ENCODE measurements around the gene MAD1L1.
"Not testable (repeated sequence)": the region's sequence is repeated elsewhere in the genome, so short reads cannot be mapped to it uniquely, and the experiment has no call there.

MAD1L1 gene

DNA sequence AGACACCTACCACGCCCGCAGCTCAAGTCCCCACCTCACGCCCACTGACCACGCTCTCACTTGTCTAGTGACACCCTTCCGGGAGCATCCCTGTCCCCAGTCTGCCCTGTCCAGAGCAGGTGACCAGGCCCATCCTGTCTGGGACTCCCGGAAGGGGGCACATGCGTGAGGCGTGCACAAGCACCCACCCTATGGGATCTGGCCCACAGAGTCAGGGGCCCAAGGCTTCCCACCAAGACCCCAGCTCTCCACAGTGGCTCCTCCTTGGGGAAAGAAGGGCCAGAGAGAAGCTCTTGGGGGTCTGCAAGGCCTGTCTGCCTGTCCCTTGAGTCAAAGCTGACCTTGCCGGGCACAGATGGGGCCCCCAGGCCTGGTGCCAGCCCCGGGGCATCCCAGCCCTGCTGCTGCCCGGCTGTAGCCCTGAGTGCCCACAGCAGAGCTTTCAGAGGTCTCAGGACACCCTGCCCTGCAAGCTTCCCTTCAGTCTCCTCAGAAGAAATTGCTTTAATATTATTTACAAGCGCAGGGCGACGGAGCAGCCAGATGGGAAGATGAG, 367.7 kb downstream of the MAD1L1 start:
- DNase-seq = no peak

- no peak for DNase-seq
Observed at GRCh38 chr7:1864161-1864940, 368.4 kb downstream of the MAD1L1 start.

- no peak for DNase-seq
Observed at GRCh38 chr7:1863091-1863900, 369.4 kb downstream of the MAD1L1 start.

GRCh38 chr7:1862560-1862959, 370.2 kb downstream of the MAD1L1 start:
- DNase-seq = no peak

DNA sequence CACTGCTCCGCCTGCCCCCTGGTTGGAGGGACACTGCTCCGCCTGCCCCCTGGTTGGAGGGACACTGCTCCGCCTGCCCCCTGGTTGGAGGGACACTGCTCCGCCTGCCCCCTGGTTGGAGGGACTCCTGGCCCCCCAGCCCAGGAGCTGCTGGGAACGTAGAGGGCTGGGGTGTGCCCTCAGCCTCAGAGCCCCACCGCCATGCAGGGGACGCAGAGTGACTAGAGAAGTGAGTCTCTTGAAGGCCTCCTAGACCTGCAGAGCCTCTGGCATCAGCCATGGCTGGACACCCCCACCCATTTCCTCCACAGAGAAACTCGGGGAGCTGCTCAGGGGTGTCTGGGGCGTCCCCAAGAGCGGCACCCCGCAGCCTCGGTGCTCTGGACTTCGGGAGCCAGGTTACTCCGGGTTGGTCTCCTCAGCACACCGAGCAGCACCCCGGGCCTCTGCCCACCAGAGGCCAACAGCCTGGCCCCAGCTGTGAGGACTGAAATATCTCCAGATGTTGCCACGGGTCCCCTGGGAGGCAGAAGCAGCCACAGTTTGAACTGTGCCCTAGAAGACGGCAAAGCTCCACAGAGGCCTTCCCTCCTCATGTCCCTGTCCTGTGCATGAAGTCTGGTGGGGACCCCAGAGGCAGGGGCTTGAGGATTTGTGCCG, 370.8 kb downstream of the MAD1L1 start:
- DNase-seq = no peak

GRCh38 chr7:1860881-1861798, 371.6 kb downstream of the MAD1L1 start:
- not testable (repeated sequence) for DNase-seq

DNA sequence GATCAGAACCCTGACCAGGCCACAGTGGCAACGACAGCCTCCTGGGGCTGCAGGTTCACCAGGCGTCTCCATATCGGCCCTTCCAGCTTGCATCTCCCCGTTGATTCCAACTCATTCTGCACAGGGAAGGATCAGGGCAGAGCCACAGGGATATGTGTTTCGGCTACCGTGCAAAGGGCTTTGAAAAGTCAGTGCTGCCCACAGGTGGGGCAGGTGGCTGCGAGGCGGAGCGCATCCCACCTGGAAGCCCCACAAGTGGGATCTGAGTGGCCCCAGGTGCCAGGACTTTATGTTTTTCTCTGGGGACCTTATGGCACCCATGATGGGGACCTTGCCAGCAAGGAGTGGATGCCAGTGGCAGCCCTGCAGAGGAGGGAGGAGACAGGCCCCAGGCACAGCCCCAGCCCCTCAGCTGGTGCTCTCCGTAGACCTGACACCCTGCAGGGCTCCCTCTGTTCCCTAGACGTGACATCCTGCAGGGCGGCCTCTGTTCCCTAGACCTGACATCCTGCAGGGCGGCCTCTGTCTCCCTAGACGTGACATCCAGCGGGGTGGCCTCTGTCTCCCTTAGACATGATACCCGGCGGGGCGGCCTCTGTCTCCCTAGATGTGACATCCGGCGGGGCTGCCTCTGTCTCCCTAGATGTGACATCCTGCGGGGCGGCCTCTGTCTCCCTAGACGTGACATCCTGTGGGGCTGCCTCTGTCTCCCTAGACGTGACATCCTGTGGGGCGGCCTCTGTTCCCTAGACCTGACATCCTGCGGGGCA, 373.3 kb downstream of the MAD1L1 start:
- DNase-seq = no peak

- DNase-seq = no peak
Observed at GRCh38 chr7:1858435-1859265, 374.1 kb downstream of the MAD1L1 start.

GRCh38 chr7:1857487-1858421, 375.0 kb downstream of the MAD1L1 start:
- DNase-seq = no peak

GRCh38 chr7:1856888-1857441, 375.8 kb downstream of the MAD1L1 start:
- no peak for DNase-seq

GRCh38 chr7:1856161-1856887, 376.4 kb downstream of the MAD1L1 start:
- DNase-seq = no peak

DNA sequence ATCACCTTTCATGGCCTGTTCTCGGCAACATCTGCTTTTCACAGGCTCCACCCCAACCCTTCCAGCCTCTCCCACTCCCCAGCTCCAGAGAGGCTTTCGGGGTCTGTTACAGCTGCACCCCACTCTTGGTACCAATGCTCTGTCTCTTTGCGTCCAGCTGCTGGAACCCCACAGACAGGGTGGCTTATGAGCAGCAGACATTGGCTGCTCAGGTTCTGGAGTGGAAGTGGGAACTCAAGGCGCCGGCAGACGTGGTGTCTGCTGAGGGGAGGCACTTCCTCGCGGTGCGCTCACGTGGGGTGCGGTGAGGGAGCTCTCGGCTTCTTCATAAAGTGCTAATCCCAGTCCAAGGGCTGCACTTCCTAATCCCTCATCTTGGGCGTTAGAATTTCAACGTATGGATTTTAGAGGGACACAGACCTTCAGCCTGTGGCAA, 377.0 kb downstream of the MAD1L1 start:
- DNase-seq = no peak

- DNase-seq = no peak
Observed at GRCh38 chr7:1854866-1855724, 377.6 kb downstream of the MAD1L1 start.

DNA sequence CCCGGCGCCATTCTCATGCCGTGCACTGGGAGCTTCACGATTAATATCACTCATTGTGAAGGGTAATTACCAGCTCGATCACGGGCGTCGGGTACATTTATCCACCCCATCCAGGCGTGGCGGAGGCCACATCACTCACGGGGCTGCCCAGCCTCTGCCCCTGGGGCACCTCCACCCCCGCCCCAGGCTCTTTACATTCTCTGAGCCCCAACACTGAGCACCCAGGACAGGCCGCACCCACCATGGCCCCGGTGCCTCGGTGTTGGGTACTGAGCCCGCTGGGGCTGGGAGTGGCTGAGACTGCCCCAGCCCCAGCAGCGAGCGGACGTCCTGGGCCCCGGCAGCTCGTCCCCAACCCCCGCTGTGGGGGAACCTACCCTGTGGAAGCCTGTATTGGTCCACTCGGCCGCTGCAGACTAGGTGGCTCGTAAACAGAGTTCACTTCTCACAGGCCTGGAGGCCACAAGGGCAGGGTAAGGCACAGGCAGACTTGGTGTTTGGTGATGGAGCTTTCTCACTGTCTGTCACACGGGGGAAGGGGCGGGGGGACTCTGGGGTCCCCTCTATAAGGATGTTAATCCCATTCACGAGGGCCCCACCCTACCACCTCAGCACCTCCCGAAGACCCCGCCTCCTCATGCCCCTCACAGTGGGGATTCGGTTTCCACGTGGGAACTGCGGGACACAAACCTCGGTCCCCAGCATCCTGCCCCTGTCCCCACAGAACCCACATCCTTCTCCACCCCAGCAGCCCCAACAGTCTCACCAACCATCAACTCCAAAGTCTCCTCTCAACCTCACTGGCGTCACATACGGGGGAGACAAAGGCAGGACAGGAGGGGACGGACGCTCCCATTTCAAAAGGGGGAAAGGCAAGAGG, 378.5 kb downstream of the MAD1L1 start:
- DNase-seq = no peak

GRCh38 chr7:1853431-1853985, 379.2 kb downstream of the MAD1L1 start:
- no peak for DNase-seq

All from NCI-H774 (cell line).